ENCODE results near the gene BTBD19.
"Not testable (repeated sequence)": the region's sequence is repeated elsewhere in the genome, so short reads cannot be mapped to it uniquely, and the experiment has no call there.

DNA sequence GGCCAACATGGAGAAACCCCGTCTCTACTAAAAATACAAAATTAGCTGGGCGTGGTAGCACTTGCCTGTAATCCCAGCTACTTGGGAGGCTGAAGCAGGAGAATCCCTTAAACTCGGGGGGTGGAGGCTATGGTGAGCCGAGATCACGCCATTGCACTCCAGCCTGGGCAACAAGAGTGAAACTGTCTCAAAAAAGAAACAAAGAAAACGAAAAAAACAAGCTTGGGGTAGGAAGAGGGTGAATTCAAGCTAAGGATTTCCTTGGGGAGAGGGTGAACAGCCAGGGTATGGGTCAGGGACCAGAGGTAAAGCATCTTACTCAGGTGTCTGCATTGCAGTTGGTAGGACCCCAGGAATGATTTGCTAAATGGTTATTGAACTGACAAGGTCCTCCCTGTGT, 41.9 kb upstream of the BTBD19 start:
- TF ChIP-seq, protein P1, sequence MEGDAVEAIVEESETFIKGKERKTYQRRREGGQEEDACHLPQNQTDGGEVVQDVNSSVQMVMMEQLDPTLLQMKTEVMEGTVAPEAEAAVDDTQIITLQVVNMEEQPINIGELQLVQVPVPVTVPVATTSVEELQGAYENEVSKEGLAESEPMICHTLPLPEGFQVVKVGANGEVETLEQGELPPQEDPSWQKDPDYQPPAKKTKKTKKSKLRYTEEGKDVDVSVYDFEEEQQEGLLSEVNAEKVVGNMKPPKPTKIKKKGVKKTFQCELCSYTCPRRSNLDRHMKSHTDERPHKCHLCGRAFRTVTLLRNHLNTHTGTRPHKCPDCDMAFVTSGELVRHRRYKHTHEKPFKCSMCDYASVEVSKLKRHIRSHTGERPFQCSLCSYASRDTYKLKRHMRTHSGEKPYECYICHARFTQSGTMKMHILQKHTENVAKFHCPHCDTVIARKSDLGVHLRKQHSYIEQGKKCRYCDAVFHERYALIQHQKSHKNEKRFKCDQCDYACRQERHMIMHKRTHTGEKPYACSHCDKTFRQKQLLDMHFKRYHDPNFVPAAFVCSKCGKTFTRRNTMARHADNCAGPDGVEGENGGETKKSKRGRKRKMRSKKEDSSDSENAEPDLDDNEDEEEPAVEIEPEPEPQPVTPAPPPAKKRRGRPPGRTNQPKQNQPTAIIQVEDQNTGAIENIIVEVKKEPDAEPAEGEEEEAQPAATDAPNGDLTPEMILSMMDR (optimal IDR thresholded peaks at IDR 0.05 in 1 of 3, IDR thresholded peaks at IDR 0.05 in 1 of 3, conservative IDR thresholded peaks at IDR 0.05 in 1 of 3; ENCODE audit: extremely low read depth in 1 of 3, insufficient read depth in 2 of 3, low read length in 3 of 3), result not testable (repeated sequence)
- TF ChIP-seq EZH2 (IDR thresholded peaks at IDR 0.05; ENCODE audit: low read length), result not testable (repeated sequence)
